ENCODE results near the gene KIF22.
"Not testable (repeated sequence)": the region's sequence is repeated elsewhere in the genome, so short reads cannot be mapped to it uniquely, and the experiment has no call there.

Gene KIF22

GRCh38 chr16:29767062-29767461 is 23.5 kb upstream of the KIF22 start:
- no peak for DNase-seq

GRCh38 chr16:29769507-29769906 is 21.0 kb upstream of the KIF22 start:
- no peak for DNase-seq

GRCh38 chr16:29770250-29770929 is 20.2 kb upstream of the KIF22 start:
- no peak for DNase-seq

GRCh38 chr16:29772330-29772729 is 18.2 kb upstream of the KIF22 start:
- DNase-seq = not testable (repeated sequence)

GRCh38 chr16:29774730-29775129 is 15.8 kb upstream of the KIF22 start:
- DNase-seq = no peak

GRCh38 chr16:29775742-29776408 is 14.7 kb upstream of the KIF22 start:
- DNase-seq = no peak

GRCh38 chr16:29777576-29778350 is 12.8 kb upstream of the KIF22 start, which contains the start of gene ZG16:
ZG16 (plus strand) TSS chr16:29778256; CDS start chr16:29779267, 1,011 bp downstream.
- no peak for DNase-seq

GRCh38 chr16:29779474-29779873 is 11.1 kb upstream of the KIF22 start:
- DNase-seq = no peak

- not testable (repeated sequence) for DNase-seq
Observed at GRCh38 chr16:29783094-29783953, 7.2 kb upstream of the KIF22 start.

- DNase-seq = peak; percentile 55
Observed at GRCh38 chr16:29784157-29784556, 6.4 kb upstream of the KIF22 start.

GRCh38 chr16:29784901-29785500 is 5.5 kb upstream of the KIF22 start:
- peak; percentile 79 for DNase-seq

- DNase-seq = not testable (repeated sequence)
Observed at GRCh38 chr16:29787155-29787554, 3.4 kb upstream of the KIF22 start.

GRCh38 chr16:29789775-29790182 is 772 bp upstream of the KIF22 start:
- no peak for DNase-seq

GRCh38 chr16:29790949-29791844 is 646 bp downstream of the KIF22 start:
- peak; percentile 25 for DNase-seq

GRCh38 chr16:29791845-29792807 is 1.6 kb downstream of the KIF22 start:
- no peak for DNase-seq

- DNase-seq = not testable (repeated sequence)
Observed at GRCh38 chr16:29793153-29793552, 2.6 kb downstream of the KIF22 start.

GRCh38 chr16:29794231-29794710 is 3.7 kb downstream of the KIF22 start:
- DNase-seq = no peak

GRCh38 chr16:29802416-29802935 is 11.9 kb downstream of the KIF22 start:
- no peak for DNase-seq

GRCh38 chr16:29804020-29804419 is 13.5 kb downstream of the KIF22 start:
- DNase-seq = no peak

All from stimulated activated CD4-positive, alpha-beta T cell treated with anti-CD3 and anti-CD28 coated beads, Interleukin-4, amount 100 ng/mL, for 24 hours (primary cell).